HEK293 (cell line): Measurements from ENCODE around the gene AIPL1.

Source experiments
- GFI1B ChIP-seq: fragments of 450-650 bp; formaldehyde crosslinking; IDR thresholded peaks from 2 replicates; pipeline ENCODE4 v1.5.1; 2016; ENCODE audit warnings: missing biosample characterization, missing genetic modification characterization
- ZNF10 ChIP-seq: fragments of 450-650 bp; formaldehyde crosslinking; IDR thresholded peaks from 2 replicates; pipeline ENCODE4 v1.5.1; 2017; ENCODE audit warnings: missing biosample characterization, missing genetic modification characterization
- ZNF114 ChIP-seq: fragments of 450-650 bp; formaldehyde crosslinking; IDR thresholded peaks from 2 replicates; pipeline ENCODE4 v1.5.0; 2017; ENCODE audit warnings: missing biosample characterization, missing genetic modification characterization
- ZNF23 ChIP-seq: fragments of 450-650 bp; formaldehyde crosslinking; IDR thresholded peaks from 2 replicates; pipeline ENCODE4 v1.5.1; 2016; ENCODE audit warnings: missing biosample characterization, missing genetic modification characterization, borderline replicate concordance
- ZNF473 ChIP-seq: fragments of 450-650 bp; formaldehyde crosslinking; IDR thresholded peaks from 2 replicates; pipeline ENCODE4 v1.5.1; 2017; ENCODE audit warnings: missing biosample characterization, missing genetic modification characterization
- ZNF530 ChIP-seq: fragments of 450-650 bp; formaldehyde crosslinking; IDR thresholded peaks from 2 replicates; pipeline ENCODE4 v1.5.1; 2016; ENCODE audit warnings: low read depth, missing biosample characterization, missing genetic modification characterization
- ZNF792 ChIP-seq: fragments of 450-650 bp; formaldehyde crosslinking; IDR thresholded peaks from 2 replicates; pipeline ENCODE4 v1.5.1; 2016; ENCODE audit warnings: missing biosample characterization, missing genetic modification characterization
- TF ChIP-seq, protein P1 (sequence below): fragments of 450-650 bp; formaldehyde crosslinking; IDR thresholded peaks from 2 replicates; pipeline ENCODE4 v1.5.1; 2016; ENCODE audit warnings: missing biosample characterization, missing genetic modification characterization
- TF ChIP-seq, protein P2 (sequence below): fragments of 450-650 bp; formaldehyde crosslinking; IDR thresholded peaks from 2 replicates; pipeline ENCODE4 v1.5.1; 2016; ENCODE audit warnings: missing biosample characterization, missing genetic modification characterization

DNA sequence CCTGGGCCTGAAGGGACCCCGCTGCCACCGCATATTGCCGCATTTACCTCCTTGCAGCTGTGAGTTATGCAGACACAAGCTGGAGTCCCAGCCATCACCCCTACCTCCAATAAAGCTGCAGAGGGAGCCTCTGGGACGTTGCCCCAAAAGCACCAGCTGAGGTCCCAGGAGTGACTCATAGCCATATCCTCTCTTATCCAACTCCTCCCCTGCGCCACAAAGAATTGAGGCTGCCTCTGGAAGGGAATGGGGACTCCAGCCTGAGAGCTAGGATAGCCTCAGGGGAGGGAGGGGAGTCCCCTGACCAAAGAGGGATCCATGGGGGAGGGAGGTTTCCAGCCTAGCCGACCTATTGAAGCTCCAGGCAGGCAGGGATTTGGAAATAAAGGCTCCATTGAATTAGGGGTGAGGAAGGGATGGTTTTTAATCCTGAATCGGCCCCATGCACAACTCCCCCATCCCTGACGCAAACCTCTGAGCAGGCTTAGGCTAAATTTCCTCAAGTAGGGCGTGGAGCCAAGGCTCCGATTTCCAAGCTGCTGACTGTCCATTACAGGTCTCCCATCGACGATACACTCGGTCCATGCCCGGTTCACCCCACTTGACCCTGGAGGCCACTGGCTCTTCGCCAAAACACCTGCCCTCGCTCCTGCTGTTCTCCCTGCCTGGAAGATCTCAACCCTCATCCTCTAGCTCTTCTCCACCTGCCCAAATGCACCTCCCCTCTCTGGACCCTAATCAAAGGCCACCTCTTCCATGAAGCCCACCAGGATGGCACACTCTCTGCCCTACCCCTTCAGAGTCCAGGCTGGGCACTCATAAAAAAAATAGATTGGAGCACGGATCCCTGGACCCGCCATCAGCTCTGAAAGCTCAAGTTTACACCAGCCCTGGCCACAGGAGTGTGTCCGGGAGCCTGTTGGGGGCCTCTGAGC is 36.9 kb upstream of the AIPL1 start:
- TF ChIP-seq, protein P1, sequence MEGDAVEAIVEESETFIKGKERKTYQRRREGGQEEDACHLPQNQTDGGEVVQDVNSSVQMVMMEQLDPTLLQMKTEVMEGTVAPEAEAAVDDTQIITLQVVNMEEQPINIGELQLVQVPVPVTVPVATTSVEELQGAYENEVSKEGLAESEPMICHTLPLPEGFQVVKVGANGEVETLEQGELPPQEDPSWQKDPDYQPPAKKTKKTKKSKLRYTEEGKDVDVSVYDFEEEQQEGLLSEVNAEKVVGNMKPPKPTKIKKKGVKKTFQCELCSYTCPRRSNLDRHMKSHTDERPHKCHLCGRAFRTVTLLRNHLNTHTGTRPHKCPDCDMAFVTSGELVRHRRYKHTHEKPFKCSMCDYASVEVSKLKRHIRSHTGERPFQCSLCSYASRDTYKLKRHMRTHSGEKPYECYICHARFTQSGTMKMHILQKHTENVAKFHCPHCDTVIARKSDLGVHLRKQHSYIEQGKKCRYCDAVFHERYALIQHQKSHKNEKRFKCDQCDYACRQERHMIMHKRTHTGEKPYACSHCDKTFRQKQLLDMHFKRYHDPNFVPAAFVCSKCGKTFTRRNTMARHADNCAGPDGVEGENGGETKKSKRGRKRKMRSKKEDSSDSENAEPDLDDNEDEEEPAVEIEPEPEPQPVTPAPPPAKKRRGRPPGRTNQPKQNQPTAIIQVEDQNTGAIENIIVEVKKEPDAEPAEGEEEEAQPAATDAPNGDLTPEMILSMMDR (tag by site-specific recombination) = no peak
- TF ChIP-seq ZNF530 (tag by site-specific recombination) = no peak
- TF ChIP-seq ZNF792 (tag by site-specific recombination) = no peak
- TF ChIP-seq ZNF114 (tag by site-specific recombination) = no peak
- TF ChIP-seq GFI1B (tag by site-specific recombination) = no peak
- TF ChIP-seq, protein P2, sequence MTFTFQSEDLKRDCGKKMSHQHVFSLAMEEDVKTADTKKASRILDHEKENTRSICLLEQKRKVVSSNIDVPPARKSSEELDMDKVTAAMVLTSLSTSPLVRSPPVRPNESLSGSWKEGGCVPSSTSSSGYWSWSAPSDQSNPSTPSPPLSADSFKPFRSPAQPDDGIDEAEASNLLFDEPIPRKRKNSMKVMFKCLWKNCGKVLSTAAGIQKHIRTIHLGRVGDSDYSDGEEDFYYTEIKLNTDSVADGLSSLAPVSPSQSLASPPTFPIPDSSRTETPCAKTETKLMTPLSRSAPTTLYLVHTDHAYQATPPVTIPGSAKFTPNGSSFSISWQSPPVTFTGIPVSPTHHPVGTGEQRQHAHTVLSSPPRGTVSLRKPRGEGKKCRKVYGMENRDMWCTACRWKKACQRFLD (tag by site-specific recombination) = no peak
- no peak for TF ChIP-seq ZNF473 (tag by site-specific recombination)
- no peak for TF ChIP-seq ZNF23
- TF ChIP-seq ZNF10 (tag by site-specific recombination) = no peak
